ENCODE data around the gene OSGIN1. TPM values are rescaled to one million over a fixed set of nuclear protein-coding genes. Genes with fewer than 3 reads are reported as not detected.
"Not testable (repeated sequence)": the region's sequence is repeated elsewhere in the genome, so short reads cannot be mapped to it uniquely, and the experiment has no call there.

OSGIN1 gene
- total and polyA plus RNA-seq, 8 donors = 3.6 to 15.9 (median 3.9) TPM

DNA sequence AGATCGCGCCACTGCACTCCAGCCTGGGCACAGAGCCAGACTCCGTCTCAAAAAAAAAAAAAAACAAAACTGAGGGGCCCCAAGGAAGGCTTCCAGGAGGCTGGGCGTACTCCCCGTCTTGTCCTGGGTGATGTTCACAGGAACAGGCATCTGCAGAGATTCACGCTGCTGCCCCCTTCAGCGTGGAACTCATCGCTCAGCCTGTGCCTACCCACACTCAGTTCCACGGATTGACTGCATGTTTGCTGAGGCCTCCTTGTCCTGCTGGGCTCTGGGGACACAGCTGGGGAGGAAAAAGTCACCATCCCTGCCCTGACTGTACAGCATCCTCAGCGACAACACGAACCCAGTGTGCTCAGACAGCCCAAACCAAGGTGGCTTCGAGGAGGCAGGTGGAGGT is 12.9 kb upstream of the OSGIN1 start:
- WGBS, 2 donors = 68 to 84% methylated on average over 11 to 12 of the region's 12 CpGs
- Histone ChIP-seq H3K4me3 (no peak overlapping the region), H3K9me3 (no peaks in the 10 kb centered on the region), H3K27ac (no peak overlapping the region), H3K4me1 (peaks cover 0 to 8% (median 0%) of the 10 kb centered on the region in 3 donors), H3K36me3 (no peaks in the 10 kb centered on the region), H3K27me3 (no peaks in the 10 kb centered on the region)
- TF ChIP-seq, protein P1, sequence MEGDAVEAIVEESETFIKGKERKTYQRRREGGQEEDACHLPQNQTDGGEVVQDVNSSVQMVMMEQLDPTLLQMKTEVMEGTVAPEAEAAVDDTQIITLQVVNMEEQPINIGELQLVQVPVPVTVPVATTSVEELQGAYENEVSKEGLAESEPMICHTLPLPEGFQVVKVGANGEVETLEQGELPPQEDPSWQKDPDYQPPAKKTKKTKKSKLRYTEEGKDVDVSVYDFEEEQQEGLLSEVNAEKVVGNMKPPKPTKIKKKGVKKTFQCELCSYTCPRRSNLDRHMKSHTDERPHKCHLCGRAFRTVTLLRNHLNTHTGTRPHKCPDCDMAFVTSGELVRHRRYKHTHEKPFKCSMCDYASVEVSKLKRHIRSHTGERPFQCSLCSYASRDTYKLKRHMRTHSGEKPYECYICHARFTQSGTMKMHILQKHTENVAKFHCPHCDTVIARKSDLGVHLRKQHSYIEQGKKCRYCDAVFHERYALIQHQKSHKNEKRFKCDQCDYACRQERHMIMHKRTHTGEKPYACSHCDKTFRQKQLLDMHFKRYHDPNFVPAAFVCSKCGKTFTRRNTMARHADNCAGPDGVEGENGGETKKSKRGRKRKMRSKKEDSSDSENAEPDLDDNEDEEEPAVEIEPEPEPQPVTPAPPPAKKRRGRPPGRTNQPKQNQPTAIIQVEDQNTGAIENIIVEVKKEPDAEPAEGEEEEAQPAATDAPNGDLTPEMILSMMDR (IDR thresholded peaks at IDR 0.05) = no peak
- DNase-seq (peak in 1 of 6 donors; percentile 28), ATAC-seq (no peak), FAIRE-seq (no peak)
- intact Hi-C loops (cut with DNase I) = no loop called here

DNA sequence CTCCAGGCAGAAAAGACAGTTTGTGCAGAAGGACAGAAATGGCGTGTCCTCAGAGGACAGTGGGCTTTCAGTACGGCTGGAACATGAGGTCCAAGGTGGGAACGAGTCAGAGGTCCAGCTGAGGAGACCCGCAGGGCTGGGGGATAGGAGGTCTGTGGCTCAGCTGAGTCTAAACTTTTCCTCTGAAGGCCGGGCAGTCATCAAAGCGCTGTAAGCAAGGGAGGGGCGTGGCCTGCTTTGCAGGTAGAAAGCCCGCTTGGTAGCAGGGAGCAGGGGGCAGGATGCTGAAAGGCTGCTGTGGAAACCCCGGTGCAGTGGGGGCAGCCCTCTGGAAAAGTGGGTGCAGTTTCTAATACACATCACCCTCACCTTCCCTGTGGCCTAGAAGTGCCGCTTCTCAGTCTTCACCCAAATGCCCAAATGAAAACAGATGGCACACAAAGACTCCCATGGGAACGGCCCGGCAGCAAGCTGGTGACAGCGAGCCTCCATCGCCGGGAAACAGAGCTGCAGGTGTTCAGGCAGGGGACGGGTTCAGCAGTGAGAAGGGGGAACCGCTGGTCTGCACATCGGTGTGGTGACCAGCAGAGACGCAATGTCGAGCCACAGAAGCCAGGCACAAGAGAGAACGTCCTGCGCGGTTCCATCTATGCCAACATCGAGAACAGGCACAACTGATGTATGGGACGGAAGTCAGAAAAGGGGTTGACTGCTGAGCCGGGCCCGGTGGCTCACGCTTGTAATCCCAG is 12.2 kb upstream of the OSGIN1 start:
- no peak overlapping the region for H3K27ac ChIP-seq
- FAIRE-seq = no peak
- DNase-seq = peak in 1 of 6 donors; percentile 46
- no peaks in the 10 kb centered on the region for H3K36me3 ChIP-seq
- H3K9me3 ChIP-seq = no peaks in the 10 kb centered on the region
- no peak overlapping the region for H3K4me3 ChIP-seq
- H3K4me1 ChIP-seq = peaks cover 0 to 8% (median 0%) of the 10 kb centered on the region in 3 donors
- 85 to 87% methylated on average over 28 of the region's 28 CpGs for WGBS, 2 donors
- H3K27me3 ChIP-seq = no peaks in the 10 kb centered on the region
- ATAC-seq = peak in 1 of 4 donors; percentile 11
- TF ChIP-seq, protein P1 (IDR thresholded peaks at IDR 0.05) = no peak
- intact Hi-C loops (cut with DNase I) = no loop called here

DNA sequence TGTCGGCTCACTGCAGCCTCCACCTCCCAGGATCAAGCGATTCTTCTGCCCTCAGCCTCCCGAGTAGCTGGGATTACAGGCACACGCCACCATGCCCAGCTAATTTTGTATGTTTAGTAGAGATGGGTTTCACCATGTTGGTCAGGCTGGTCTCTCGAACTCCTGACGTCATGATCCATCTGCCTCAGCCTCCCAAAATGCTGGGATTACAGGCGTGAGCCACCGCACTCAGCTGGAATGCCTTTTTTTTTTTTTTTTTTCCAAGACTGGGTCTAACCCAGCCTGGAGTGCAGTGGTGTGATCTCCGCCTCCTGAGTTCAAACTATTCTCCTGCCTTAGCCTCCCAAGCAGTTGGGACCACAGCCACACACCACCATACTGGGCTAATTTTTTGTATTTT is 11.5 kb upstream of the OSGIN1 start:
- ATAC-seq; intact Hi-C loops (cut with DNase I); H3K27ac ChIP-seq; H3K36me3 ChIP-seq; H3K9me3 ChIP-seq; FAIRE-seq; H3K27me3 ChIP-seq; DNase-seq; H3K4me3 ChIP-seq; H3K4me1 ChIP-seq: not testable (repeated sequence)
- 96 to 97% methylated on average over 9 of the region's 9 CpGs for WGBS, 2 donors

DNA sequence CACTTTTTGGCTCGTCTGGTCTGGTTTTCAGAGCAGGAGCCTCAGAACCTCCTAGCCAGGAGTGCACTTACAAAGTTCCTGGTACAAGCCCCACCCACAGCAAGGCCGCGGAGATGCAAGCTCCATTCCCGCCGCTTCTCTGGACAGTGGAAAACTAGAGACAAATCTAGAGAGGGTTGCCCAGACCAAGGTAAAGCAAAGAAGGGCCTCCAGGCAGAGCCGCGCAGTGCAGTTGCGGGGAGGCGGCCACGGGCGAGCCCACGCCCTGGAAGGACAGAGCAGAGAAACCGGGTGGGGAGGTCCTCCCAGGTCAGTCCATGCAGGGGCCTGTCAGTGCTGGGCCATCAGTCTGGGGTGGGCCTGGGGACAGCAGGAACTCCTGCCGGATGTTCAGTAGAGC is 11.0 kb upstream of the OSGIN1 start:
- intact Hi-C loops (cut with DNase I) = no loop called here
- ATAC-seq (no peak), DNase-seq (no peak), FAIRE-seq (no peak)
- H3K27ac ChIP-seq = no peak overlapping the region
- no peaks in the 10 kb centered on the region for H3K36me3 ChIP-seq
- no peaks in the 10 kb centered on the region for H3K9me3 ChIP-seq
- H3K4me3 ChIP-seq = no peak overlapping the region
- 91 to 95% methylated on average over 14 of the region's 14 CpGs for WGBS, 2 donors
- peaks cover 0 to 8% (median 0%) of the 10 kb centered on the region in 3 donors for H3K4me1 ChIP-seq
- no peaks in the 10 kb centered on the region for H3K27me3 ChIP-seq
- TF ChIP-seq, protein P1 (IDR thresholded peaks at IDR 0.05) = no peak

DNA sequence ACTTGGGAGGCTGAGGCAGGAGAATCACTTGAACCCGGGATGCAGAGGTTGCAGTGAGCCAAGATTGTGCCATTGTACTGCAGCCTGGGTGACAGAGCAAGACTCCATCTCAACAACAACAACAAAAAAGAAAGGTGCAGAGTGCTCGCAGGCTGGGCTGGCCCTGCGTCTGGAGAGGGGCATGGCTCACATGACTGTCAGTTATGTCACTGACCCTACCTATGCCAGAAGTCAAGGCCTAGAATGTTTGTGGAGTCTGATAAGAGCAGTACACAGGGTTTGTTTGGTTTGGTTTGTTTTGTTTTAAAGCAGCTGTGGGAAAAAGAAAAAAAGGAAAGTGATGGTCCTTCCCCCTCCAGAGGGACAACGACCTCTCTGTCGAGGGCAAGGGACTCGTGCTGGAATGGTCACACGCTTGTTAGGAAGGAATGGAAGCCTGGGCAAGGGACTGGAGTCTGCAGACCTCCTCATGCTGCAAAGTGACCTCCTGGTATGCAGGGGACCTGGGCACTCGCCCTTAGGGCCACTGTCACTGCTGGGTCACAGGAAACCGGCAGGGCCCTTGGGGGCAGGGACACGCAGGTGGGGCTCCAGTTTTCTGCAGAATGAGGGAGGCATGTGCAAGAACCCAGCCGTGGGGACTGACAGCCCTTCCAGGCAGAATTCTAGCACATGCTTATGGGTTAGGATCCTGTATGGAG is 10.1 kb upstream of the OSGIN1 start:
- no peaks in the 10 kb centered on the region for H3K36me3 ChIP-seq
- peaks cover 0 to 8% (median 0%) of the 10 kb centered on the region in 3 donors for H3K4me1 ChIP-seq
- H3K27ac ChIP-seq = no peak overlapping the region
- DNase-seq (peak in 1 of 6 donors; percentile 40), ATAC-seq (peak in 3 of 4 donors; percentile 55 to 87 (median 56)), FAIRE-seq (no peak)
- no peak overlapping the region for H3K4me3 ChIP-seq
- TF ChIP-seq, protein P1 (IDR thresholded peaks at IDR 0.05) = no peak
- H3K27me3 ChIP-seq = no peaks in the 10 kb centered on the region
- WGBS, 2 donors = 25 to 35% methylated on average over 11 of the region's 11 CpGs
- H3K9me3 ChIP-seq = no peaks in the 10 kb centered on the region
- intact Hi-C loops (cut with DNase I) = no loop called here
